GM23338 (cell line): ENCODE measurements around the gene ERVK3-1. TPM values are rescaled to one million over a fixed set of nuclear protein-coding genes. Genes with fewer than 3 reads are reported as not detected.

Experiments
- ATAC-seq: fragments of 200-7000 bp; cut with Tn5 transposase; 3 replicates; pipeline ENCODE4 v1.9.1; 2020
- DNase-seq: peaks from one replicate; pipeline ENCODE4 v3.0.0-alpha.2; 2015; ENCODE audit warnings: low spot score
- H2AFZ ChIP-seq: fragments of 200-600 bp; sonication (generic); 2 replicates; pipeline ENCODE4 v1.8.0; 2016; ENCODE audit warnings: antibody characterized with exemption, mild to moderate bottlenecking, moderate library complexity
- H3F3A ChIP-seq: fragments of 200-600 bp; sonication (generic); replicated peaks from 2 replicates; pipeline ENCODE4 v1.8.0; 2017; ENCODE audit warnings: antibody characterized with exemption, mixed run types, low read depth
- H3K27ac ChIP-seq: fragments of 200-600 bp; sonication (generic); 2 replicates; pipeline ENCODE4 v1.6.1; 2016; ENCODE audit warnings: low read depth
- H3K27me3 ChIP-seq: fragments of 200-600 bp; sonication (generic); 2 replicates; pipeline ENCODE4 v1.8.0; 2016; ENCODE audit warnings: mild to moderate bottlenecking, mixed run types, moderate library complexity; ENCODE audit not compliant: insufficient read depth
- H3K36me3 ChIP-seq: fragments of 200-600 bp; sonication (generic); 2 replicates; pipeline ENCODE4 v1.8.0; 2016; ENCODE audit warnings: mild to moderate bottlenecking; ENCODE audit not compliant: insufficient read depth
- H3K4me1 ChIP-seq: fragments of 200-600 bp; sonication (generic); 2 replicates; pipeline ENCODE4 v1.8.0; 2016; ENCODE audit warnings: mild to moderate bottlenecking, moderate library complexity; ENCODE audit not compliant: insufficient read depth
- H3K4me2 ChIP-seq: fragments of 200-600 bp; sonication (generic); 2 replicates; pipeline ENCODE4 v1.7.1; 2017; ENCODE audit warnings: mixed run types
- H3K4me3 ChIP-seq: fragments of 200-600 bp; sonication (generic); 2 replicates; pipeline ENCODE4 v1.6.1; 2016; ENCODE audit warnings: mixed run types
- H3K79me2 ChIP-seq: fragments of 200-600 bp; sonication (generic); replicated peaks from 2 replicates; pipeline ENCODE4 v1.8.0; 2017; ENCODE audit warnings: mild to moderate bottlenecking; ENCODE audit not compliant: insufficient read depth
- H3K9me2 ChIP-seq: fragments of 200-600 bp; sonication (generic); 2 replicates; pipeline ENCODE4 v1.8.0; 2017; ENCODE audit not compliant: insufficient read depth
- H4K20me1 ChIP-seq: fragments of 200-600 bp; sonication (generic); replicated peaks from 2 replicates; pipeline ENCODE4 v1.8.0; 2017; ENCODE audit warnings: mild to moderate bottlenecking; ENCODE audit not compliant: insufficient read depth
- H3K27ac Mint-ChIP-seq: 2 replicates; pipeline ENCODE4 v1.8.0; 2020; ENCODE audit warnings: inconsistent platforms, mild to moderate bottlenecking, moderate library complexity, mixed read lengths
- H3K27me3 Mint-ChIP-seq: 3 replicates; pipeline ENCODE4 v1.8.0; 2022; ENCODE audit warnings: low read depth, mild to moderate bottlenecking, moderate library complexity, mixed read lengths, inconsistent platforms; ENCODE audit not compliant: insufficient read depth, poor library complexity
- H3K36me3 Mint-ChIP-seq: 3 replicates; pipeline ENCODE4 v1.8.0; 2021; ENCODE audit warnings: low read depth, mild to moderate bottlenecking, inconsistent platforms, moderate library complexity, mixed read lengths
- H3K4me1 Mint-ChIP-seq: 3 replicates; pipeline ENCODE4 v1.8.0; 2020; ENCODE audit warnings: mild to moderate bottlenecking, inconsistent platforms, mixed read lengths
- H3K4me3 Mint-ChIP-seq: 3 replicates; pipeline ENCODE4 v1.8.0; 2021; ENCODE audit warnings: moderate library complexity, mild to moderate bottlenecking, inconsistent platforms, mixed read lengths
- H3K9me3 Mint-ChIP-seq: 3 replicates; pipeline ENCODE4 v1.8.0; 2020; ENCODE audit warnings: moderate library complexity, mild to moderate bottlenecking, inconsistent platforms, mixed read lengths
- CREB1 ChIP-seq: fragments of 250-450 bp; sonication (Bioruptor Pico); IDR thresholded peaks from 2 replicates; pipeline ENCODE4 v1.5.0; 2020; ENCODE audit warnings: low read depth, mild to moderate bottlenecking, moderate library complexity
- CTCF ChIP-seq, 2 experiments: fragments of 200-600 bp in 1 of 2; sonication (generic) in 1 of 2; conservative IDR thresholded peaks; 2 replicates each; pipeline versions ENCODE4 v1.5.1 to v1.6.1; 2016 to 2017; ENCODE audit warnings: antibody characterized with exemption in 2 of 2, low read depth in 2 of 2, mild to moderate bottlenecking in 2 of 2, moderate library complexity in 1 of 2
- EZH2 ChIP-seq: fragments of 200-600 bp; sonication (generic); IDR thresholded peaks from one replicate; pipeline ENCODE4 v1.8.0; 2017; ENCODE audit warnings: antibody characterized with exemption, mild to moderate bottlenecking, low read depth; ENCODE audit not compliant: unreplicated experiment
- EZH2phosphoT487 ChIP-seq: fragments of 200-600 bp; sonication (generic); IDR thresholded peaks from one replicate; pipeline ENCODE4 v1.8.1; 2018; ENCODE audit warnings: antibody characterized with exemption; ENCODE audit not compliant: unreplicated experiment
- JUNB ChIP-seq: IDR thresholded peaks from one replicate; pipeline ENCODE4 v1.6.1; 2016; ENCODE audit warnings: antibody characterized with exemption; ENCODE audit not compliant: unreplicated experiment
- NANOG ChIP-seq: IDR thresholded peaks from 2 replicates; pipeline ENCODE4 v1.6.1; 2016; ENCODE audit warnings: antibody characterized with exemption, borderline replicate concordance
- POLR2AphosphoS5 ChIP-seq: IDR thresholded peaks from 2 replicates; pipeline ENCODE4 v1.6.1; 2016; ENCODE audit warnings: antibody characterized with exemption, low read depth
- REST ChIP-seq: IDR thresholded peaks from one replicate; pipeline ENCODE4 v1.6.1; 2018; ENCODE audit warnings: antibody characterized with exemption; ENCODE audit not compliant: unreplicated experiment
- STAT1 ChIP-seq: IDR thresholded peaks from one replicate; pipeline ENCODE4 v1.6.1; 2016; ENCODE audit warnings: antibody characterized with exemption; ENCODE audit not compliant: unreplicated experiment
- ZNF114 ChIP-seq: fragments of 250-450 bp; sonication (Bioruptor Pico); IDR thresholded peaks from 2 replicates; pipeline ENCODE4 v1.5.0; 2020; ENCODE audit warnings: mild to moderate bottlenecking, moderate library complexity
- ZNF331 ChIP-seq: fragments of 250-450 bp; sonication (Bioruptor Pico); IDR thresholded peaks from 2 replicates; pipeline ENCODE4 v1.5.0; 2020; ENCODE audit warnings: low read depth, mild to moderate bottlenecking, moderate library complexity
- polyA plus RNA-seq: library from polyadenylated mRNA; unstranded; fragments of >200 nt; fragmentation: Nextera tagmentation; extraction: Ambion mirVana; gene quantifications from 2 replicates; pipeline ENCODE4 v1.2.1, GENCODE V29; 2016
- total RNA-seq: library from RNA; depleted of rRNA; stranded (reverse); fragments of >200 nt; shearing (Covaris generic); gene quantifications from 2 replicates; pipeline ENCODE4 v1.2.3, GENCODE V29; 2014
- TF ChIP-seq, protein P1 (sequence below): fragments of 250-450 bp; sonication (Bioruptor Pico); IDR thresholded peaks from 2 replicates; pipeline ENCODE4 v1.5.0; 2020; ENCODE audit warnings: mild to moderate bottlenecking, moderate library complexity
- TF ChIP-seq, protein P2 (sequence below): IDR thresholded peaks from 2 replicates; pipeline ENCODE4 v1.6.1; 2016; ENCODE audit warnings: antibody characterized with exemption

ERVK3-1 gene
- total and polyA plus RNA-seq, 2 experiments from 2014 or later = 34.4 to 66.2 TPM

DNA sequence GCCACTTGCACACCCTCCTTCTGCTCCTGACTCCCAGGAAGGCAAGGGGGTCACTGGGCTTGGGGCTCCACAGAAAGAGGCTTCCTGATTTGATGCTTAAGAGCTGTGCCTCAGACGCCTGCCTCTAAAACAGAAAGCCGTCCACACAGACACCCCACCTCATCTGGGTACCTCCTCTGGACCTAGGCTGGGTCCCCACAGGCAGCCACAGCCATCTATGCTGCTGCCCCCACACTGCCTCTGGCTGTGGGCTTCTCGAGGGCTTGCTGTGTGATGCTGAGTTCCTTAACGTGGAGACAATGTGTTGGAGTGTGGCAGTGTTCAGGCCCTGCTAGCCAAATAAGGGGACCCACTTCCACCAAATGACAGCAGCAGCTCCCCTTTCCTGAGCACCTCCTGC is 13.1 kb downstream of the ERVK3-1 start:
- Mint-ChIP-seq H3K4me1 (no peaks in the 10 kb centered on the region), H3K9me3 (no peaks in the 10 kb centered on the region), H3K4me3 (no peak overlapping the region), H3K36me3 (peaks cover 27% of the 10 kb centered on the region), H3K27ac (no peak overlapping the region), H3K27me3 (peaks cover 4% of the 10 kb centered on the region)
- H3K4me1 ChIP-seq = no peaks in the 10 kb centered on the region
- H3K27ac ChIP-seq = no peak overlapping the region
- no peak overlapping the region for H3K4me2 ChIP-seq
- ATAC-seq (no peak; the same call in 2 of the 3 replicates), DNase-seq (no peak)
- H3K36me3 ChIP-seq = peaks cover 7% of the 10 kb centered on the region; the same call in 1 of the 2 replicates
- no peaks in the 10 kb centered on the region for H3F3A ChIP-seq
- H3K9me2 ChIP-seq = no peaks in the 10 kb centered on the region
- no peak overlapping the region for H3K4me3 ChIP-seq
- TF ChIP-seq POLR2AphosphoS5 (no peak), STAT1 (no peak), NANOG (no peak), ZNF331 (CRISPR knock-in tag) (no peak), JUNB (no peak), CREB1 (CRISPR knock-in tag) (no peak), EZH2 (no peak), EZH2phosphoT487 (no peak), ZNF114 (no peak), CTCF (conservative IDR thresholded peaks at IDR 0.05; ENCODE audit: low read depth in 2 of 2) (no peak), REST (no peak)
- TF ChIP-seq, protein P1, sequence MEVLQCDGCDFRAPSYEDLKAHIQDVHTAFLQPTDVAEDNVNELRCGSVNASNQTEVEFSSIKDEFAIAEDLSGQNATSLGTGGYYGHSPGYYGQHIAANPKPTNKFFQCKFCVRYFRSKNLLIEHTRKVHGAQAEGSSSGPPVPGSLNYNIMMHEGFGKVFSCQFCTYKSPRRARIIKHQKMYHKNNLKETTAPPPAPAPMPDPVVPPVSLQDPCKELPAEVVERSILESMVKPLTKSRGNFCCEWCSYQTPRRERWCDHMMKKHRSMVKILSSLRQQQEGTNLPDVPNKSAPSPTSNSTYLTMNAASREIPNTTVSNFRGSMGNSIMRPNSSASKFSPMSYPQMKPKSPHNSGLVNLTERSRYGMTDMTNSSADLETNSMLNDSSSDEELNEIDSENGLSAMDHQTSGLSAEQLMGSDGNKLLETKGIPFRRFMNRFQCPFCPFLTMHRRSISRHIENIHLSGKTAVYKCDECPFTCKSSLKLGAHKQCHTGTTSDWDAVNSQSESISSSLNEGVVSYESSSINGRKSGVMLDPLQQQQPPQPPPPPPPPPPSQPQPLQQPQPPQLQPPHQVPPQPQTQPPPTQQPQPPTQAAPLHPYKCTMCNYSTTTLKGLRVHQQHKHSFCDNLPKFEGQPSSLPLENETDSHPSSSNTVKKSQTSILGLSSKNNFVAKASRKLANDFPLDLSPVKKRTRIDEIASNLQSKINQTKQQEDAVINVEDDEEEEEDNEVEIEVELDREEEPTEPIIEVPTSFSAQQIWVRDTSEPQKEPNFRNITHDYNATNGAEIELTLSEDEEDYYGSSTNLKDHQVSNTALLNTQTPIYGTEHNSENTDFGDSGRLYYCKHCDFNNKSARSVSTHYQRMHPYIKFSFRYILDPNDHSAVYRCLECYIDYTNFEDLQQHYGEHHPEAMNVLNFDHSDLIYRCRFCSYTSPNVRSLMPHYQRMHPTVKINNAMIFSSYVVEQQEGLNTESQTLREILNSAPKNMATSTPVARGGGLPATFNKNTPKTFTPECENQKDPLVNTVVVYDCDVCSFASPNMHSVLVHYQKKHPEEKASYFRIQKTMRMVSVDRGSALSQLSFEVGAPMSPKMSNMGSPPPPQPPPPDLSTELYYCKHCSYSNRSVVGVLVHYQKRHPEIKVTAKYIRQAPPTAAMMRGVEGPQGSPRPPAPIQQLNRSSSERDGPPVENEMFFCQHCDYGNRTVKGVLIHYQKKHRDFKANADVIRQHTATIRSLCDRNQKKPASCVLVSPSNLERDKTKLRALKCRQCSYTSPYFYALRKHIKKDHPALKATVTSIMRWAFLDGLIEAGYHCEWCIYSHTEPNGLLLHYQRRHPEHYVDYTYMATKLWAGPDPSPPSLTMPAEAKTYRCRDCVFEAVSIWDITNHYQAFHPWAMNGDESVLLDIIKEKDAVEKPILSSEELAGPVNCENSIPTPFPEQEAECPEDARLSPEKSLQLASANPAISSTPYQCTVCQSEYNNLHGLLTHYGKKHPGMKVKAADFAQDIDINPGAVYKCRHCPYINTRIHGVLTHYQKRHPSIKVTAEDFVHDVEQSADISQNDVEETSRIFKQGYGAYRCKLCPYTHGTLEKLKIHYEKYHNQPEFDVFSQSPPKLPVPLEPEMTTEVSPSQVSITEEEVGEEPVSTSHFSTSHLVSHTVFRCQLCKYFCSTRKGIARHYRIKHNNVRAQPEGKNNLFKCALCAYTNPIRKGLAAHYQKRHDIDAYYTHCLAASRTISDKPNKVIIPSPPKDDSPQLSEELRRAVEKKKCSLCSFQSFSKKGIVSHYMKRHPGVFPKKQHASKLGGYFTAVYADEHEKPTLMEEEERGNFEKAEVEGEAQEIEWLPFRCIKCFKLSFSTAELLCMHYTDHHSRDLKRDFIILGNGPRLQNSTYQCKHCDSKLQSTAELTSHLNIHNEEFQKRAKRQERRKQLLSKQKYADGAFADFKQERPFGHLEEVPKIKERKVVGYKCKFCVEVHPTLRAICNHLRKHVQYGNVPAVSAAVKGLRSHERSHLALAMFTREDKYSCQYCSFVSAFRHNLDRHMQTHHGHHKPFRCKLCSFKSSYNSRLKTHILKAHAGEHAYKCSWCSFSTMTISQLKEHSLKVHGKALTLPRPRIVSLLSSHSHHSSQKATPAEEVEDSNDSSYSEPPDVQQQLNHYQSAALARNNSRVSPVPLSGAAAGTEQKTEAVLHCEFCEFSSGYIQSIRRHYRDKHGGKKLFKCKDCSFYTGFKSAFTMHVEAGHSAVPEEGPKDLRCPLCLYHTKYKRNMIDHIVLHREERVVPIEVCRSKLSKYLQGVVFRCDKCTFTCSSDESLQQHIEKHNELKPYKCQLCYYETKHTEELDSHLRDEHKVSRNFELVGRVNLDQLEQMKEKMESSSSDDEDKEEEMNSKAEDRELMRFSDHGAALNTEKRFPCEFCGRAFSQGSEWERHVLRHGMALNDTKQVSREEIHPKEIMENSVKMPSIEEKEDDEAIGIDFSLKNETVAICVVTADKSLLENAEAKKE (CRISPR knock-in tag) = no peak
- TF ChIP-seq, protein P2, sequence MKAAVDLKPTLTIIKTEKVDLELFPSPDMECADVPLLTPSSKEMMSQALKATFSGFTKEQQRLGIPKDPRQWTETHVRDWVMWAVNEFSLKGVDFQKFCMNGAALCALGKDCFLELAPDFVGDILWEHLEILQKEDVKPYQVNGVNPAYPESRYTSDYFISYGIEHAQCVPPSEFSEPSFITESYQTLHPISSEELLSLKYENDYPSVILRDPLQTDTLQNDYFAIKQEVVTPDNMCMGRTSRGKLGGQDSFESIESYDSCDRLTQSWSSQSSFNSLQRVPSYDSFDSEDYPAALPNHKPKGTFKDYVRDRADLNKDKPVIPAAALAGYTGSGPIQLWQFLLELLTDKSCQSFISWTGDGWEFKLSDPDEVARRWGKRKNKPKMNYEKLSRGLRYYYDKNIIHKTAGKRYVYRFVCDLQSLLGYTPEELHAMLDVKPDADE = no peak
- no peak overlapping the region for H2AFZ ChIP-seq
- peaks cover 17% of the 10 kb centered on the region for H4K20me1 ChIP-seq
- no peaks in the 10 kb centered on the region for H3K27me3 ChIP-seq
- H3K79me2 ChIP-seq = no peaks in the 10 kb centered on the region
